Endometrial microvascular endothelial cells (primary cell): ENCODE data around the gene MRNIP. TPM values are rescaled to one million over a fixed set of nuclear protein-coding genes. Genes with fewer than 3 reads are reported as not detected.

Experiments used
- in situ Hi-C: cut with HindIII; loops from 2 replicates; pipeline ENCODE4 v1.10.0; 2017; ENCODE audit warnings: low sequenced_read_pairs, low pct_unique_long_range_greater_than_20kb; ENCODE audit errors: inconsistent ontology term
- total RNA-seq: library from RNA; depleted of rRNA; stranded (reverse); fragments of >200 nt; gene quantifications from one replicate; pipeline ENCODE4 v1.2.3, GENCODE V29; 2015; ENCODE audit errors: inconsistent ontology term

The MRNIP gene
- total RNA-seq, 1 donor from 2014 or later: 31.4 TPM

DNA sequence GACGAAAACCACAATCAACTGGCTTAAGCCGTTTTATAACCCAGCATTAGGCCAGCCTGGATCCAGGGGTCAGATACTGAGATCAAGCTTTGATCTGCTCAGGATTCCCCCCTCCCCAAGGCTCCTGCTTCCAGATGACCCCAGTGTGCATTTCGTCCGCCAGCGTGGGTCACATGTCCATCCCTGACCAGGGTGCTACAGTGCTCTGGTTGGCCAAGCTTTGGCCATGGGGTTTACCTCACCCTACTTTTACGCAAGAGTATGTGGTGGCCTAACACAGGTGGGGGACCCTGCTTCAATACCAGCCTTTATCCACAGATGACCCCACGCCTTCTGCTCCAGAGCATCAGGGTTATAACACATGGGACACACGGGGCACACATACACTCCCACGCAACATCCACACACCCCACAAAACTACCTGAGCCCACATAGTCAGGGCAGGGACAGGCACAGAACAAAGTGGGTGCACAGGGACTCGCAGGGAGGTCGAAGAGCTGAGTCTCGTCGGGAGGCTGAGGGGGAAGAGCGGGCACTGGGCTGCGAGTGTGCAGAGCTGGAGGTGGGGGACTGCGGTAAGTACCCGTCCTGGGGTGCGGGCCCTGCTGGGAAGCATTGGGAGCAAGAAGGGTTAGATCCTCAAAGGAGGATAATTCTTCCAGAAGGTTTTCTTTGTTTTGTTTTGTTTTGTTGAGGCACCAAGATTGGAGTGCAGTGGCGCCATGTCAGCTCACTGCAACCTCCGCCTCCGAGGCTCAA lies 42.9 kb downstream of the MRNIP start:
- in situ Hi-C loops: no loop called here

DNA sequence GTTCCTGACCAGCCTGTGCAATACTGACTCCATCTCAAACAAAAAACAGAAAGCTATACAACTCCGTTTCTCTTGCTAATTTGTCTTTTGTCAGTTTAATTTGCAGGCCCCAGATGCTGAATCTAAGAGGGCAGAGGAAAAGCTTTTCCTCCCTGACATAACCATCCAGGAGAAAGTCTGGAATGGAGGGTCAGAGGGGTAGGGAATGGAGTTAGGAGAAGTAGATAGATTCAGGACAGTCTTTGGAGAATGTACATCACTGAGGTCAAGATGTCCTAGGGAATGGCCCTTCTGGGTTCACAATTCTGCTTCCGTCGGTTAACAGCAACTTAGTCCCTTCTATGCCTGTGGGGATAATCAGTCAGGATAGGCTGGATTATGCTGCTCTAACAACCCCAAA lies 44.5 kb downstream of the MRNIP start:
- in situ Hi-C loops: no loop called here

DNA sequence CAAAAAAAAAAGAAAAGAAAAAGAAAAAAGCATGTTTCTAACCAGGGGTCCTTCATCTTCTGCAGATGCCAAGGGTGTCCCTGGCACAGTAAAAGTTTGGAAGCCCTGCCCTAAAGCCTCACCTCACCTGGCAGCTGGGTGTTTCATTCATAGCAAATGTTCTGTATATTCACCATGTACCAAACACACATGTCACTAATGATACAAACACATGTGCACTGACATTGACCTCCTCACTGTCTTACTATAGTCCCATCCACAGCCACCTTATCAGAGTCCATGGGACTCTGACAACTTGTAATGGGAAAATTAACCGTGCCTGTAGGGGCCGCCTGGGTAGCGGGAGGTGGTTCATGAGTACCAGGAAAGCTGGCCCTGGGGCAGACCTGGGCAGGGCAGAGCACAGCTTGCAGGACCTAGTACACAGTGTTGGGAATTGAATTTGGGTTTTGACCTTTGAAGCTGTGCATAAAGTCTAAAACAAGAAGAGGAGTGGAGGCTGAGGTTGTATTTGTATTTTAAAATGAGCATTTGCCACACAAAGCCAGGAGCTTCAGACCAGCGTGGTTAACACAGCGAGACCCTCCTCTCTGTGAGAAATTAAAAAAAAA lies 45.5 kb downstream of the MRNIP start:
- in situ Hi-C loops: no loop called here

DNA sequence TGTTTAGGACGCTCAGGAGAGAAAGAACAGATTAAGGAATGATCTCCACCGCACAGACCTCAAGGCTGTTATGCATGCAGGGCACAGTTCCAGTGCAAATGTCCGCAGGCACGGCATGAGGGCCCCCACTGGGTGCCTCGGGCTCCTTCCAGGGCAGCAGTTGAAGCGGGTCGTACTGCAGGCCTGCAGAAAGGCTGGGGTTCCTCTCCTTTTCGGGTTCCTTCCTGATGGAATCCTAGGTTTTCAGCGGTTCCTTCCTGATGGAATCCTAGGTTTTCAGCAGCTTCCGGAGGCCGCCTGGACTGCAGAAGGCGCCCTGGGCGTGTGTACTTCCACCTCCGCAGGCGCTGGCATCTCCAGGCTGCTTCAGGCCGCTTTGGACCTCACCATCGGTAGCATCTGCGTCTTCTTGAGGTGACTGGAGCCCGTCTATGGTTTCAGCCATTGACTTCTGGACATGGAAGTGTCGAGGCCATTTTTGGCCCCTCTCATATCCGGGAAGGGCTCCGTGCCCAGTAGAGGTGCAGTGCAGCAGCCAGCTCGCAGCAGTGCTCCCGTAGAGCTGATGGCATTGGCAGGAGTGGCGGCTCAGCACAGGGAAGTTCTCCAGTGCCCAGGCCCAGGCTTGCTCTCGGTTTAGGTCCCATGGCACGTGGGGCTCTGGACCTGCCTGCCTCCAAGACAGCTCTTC lies 46.3 kb downstream of the MRNIP start:
- in situ Hi-C loops: no loop called here

DNA sequence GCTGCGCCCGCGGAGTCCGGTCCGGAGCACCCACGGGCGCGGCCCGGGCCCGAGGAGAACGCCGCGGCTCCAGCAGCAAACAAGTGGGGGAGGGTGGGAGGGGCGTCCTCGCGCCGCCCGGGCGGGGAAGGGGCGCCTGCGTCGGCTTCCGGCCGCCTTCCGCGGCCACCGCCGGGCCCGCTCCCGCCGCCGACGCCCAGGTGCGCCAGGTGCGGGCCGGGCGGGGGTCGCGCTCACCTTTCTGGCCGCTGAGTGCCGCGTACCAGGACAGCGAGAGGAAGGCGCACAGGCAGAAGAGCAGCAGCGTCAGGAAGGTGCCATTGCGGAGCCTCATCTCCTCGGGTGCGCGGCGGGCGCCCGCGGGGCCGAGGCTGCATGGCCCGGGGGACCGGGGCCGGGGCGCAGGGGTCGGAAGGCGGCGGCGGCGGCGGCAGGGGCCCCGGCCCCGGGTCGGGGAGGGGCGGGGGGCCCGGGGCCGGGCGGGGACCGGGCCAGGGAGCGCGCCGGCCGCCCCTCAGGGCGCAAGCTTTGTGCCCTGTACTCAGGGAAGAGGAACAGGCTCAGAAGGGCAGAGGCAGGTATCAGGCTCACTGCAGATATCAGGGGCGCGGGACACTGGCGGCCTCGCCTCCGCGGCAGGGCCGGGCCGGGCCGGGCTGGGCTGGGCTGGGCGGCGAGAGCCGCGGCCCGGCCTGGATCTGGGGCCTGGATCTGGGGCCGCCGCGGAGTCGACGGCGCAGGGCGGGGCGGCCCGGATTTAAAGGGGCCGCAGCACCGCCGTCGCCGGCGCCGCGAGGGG lies 52.2 kb downstream of the MRNIP start, which contains the start of gene MGAT4B:
MGAT4B (minus strand) TSS at position 617 of the 799 bp plus-strand sequence; CDS start at position 334, 283 bp downstream.
- in situ Hi-C loops: no loop called here

DNA sequence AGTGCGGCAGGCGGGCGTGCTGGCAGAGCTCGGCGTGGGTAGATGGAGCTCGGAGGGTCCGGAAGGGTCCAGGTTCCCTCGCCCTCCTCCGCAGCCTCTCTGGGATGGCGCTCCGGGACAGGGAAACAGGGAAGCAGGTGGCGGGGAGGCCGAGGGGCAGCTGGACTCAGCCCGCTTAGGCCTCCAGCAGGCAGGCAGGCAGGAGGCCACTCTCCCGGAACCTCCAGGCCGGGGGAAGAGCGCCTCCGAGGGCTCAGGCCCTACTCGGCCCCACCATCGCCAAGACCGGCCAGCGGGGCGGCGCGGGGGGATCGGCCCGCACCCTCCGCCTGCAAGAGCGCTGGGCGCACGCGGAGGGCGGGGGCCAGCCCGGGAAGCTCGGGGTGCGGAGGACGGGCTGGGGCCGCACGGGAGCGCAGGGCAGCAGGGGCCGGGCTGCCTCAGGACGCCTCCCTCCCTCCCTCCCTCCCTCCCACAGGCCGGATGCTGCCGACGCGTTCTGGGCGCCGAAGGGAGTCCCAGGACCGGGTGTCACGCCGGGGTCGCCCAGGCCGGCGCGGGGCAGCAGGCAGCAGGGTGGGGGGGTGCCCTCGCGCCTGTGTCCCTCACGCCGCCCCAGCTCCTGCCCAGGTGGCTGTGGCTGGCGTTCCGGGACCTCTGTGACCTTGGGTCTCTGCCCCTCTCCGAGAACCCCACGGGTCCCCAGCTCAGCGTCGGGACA lies 52.9 kb downstream of the MRNIP start:
- in situ Hi-C loops: no loop called here

DNA sequence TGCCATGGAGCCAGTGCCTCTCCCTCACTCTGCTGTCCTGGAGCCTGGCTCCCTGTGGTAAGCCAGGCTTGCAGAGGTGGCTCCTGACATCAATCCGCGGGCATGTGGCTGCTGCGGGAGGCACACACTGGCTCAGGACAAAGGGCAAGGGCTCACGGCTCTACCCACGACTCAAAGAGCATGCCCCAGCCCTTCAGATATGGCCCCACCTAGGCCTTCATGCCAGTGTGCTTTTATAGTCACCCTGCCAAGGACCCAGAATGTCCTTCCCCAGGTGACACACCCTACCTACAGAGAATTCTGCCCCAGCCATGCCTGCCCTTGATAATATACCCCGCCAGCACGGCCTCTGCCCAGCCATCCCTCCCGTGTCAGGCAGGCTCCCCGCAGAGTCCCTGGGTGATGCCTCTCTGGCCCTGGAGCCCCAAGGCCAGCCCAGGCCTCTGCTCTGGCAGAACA lies 53.5 kb downstream of the MRNIP start:
- in situ Hi-C loops: no loop called here

DNA sequence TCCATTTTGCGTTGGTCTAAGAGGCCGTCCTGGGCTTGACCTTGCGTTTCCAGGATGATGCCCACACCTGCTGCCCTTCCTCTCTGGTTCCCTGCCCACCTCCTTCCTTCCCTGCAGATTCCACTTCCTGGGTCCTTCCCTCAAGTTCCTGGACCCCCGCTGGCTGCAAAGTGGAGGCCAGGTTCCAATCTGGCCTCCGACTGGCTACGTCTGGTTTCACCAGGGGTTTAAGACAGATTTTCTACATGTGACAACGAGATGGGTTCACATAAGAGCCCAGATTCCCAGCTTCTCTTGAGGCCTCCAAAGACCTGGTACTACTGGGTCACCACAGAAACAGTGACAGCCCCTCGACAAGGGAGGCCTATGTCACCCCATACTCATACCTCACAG lies 54.1 kb downstream of the MRNIP start:
- in situ Hi-C loops: no loop called here

DNA sequence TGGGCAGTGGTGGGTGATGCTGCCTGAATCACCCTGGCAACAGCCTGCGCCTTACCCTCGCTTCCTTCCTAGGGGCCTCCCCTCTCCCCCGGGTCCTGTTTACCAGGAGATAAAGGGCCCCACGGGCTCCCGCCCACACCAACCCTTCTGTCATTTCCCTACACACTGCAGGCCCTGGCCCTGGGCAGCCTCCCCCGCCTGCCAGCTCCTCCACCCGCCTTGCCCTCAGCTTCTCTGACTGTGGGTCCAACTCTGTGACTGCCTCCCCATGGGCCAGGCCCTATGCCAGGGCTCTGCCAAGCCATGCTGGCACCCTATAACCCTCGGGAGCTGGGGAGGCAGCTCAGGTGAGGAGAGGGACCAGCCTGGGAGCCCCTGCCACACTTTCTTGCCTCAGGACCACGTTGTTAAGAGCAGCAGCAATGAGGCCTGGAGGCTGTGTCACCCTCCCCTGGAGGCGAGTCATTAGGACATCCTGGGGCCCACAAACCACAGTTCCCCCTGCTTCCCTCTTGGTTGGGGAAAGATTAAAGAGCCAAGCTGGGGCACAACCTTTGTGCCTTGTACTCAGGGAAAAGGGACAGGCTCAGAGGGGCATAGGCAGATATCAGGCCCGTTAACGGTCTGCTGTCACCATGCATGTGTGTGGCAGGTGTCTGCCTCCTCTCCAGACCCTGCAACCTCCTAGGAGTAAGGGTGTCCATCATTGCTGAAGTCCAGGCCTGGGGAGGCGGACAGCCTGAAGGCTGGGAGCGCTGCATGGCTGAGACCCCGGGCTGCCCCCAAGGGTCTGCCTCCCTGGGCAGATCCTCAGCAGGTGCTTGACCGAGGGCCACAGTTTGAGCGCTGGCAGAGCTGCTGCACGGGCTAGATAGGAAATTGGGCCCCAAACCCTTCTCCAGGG lies 54.7 kb downstream of the MRNIP start:
- in situ Hi-C loops: no loop called here

DNA sequence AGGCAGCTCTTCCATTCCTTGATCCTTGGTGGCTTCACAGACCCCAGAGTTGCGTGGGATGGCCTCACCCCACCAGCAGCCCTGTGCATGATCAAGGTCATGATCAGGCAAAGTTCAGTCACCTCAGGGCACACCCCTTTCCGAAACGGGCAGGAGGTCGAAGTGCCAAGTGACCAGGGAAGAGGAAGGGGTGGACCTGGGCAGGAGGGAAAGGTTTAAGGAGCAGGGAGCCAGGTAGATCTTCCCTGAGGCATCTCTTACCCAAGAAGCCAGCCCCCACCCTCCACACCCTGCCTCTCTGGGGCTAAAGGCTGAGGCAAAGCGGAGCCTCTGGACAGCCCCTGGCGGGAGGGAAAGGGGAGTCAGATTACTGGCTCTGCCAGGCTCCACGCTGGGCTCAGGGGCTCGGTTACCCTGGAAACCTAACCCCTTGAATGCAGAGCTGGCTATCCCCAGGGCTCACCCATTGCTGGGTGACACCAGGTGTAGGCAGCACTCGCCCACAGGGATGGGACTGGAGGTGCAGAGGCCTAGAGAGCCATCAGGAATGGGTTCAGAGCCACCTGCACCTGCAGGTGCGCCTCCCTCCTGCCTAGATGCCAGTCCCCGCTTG lies 55.6 kb downstream of the MRNIP start:
- in situ Hi-C loops: no loop called here

DNA sequence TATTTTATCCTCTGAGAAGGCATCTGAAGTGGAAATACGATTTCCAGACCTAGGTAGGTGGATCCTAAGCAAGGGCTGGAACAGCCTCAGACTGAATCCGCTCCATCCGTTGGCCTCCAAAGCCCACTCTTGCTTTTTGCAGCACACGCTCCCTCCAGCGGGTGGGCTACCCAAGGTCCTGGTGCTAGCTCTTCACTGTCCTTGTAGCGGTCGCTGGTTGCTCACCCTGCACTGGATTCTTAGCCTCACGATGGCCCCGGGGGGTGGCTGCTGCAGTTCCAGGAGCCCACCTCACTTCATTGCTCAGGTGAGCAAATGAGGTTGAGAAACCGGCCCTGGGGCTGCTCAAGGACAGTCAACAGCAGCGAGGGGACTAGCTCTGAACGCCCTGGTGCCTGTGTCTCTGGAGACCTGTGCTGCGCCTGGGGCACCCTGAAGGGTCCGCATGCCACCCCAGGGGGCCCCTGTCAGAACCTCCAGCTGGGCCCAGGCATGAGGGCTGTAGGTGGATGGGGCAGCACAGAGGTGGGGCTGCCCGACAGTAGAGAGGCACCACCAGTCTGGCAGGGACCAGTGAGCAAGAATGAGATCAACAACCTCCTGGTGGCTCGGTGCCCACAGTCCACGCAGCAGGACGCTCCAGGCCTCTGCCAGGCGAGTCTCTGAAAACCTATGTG lies 56.3 kb downstream of the MRNIP start:
- in situ Hi-C loops: no loop called here

DNA sequence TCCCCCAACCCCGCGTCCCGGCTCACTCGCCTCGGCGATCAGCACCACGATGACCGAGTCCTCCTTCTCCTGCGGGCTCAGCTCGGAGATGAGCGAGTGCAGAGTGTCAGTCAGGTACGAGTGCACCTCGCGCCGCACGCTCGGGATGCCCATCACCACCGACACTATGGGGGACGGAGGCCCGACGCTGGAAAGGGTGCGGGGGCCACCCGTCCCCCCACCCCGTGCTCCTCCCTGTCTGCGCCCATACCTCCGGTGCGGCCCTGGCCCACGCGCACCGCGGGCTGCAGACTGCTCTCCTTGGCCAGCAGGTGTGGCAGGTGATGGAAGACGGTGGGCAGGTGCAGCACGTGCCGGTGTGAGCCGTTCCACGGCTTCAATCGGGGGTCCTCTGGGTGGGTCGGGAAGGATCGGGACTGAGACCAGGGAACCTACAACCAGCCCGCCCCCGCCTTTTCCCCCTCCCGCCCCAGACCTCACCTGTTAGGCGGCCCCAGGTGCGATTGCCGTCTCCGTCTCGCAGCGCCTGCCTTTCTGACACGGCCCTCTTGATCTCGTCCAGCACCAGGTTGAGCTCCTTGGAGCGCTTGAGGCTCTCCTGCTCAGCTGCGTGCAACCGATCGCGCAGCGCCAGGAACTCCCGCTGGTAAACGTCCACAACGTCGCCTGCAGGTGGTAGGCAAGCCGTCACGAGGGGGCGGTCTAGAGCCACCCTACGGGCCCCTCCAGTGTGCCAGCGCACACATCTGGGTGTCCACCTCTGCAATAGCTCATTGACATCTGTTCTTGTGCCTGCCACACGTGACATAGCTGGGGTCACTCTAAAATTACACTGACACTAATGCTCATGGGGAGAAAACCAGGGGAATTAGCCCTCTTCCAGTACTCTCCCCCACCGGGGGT lies 57.1 kb downstream of the MRNIP start:
- in situ Hi-C loops: no loop called here

DNA sequence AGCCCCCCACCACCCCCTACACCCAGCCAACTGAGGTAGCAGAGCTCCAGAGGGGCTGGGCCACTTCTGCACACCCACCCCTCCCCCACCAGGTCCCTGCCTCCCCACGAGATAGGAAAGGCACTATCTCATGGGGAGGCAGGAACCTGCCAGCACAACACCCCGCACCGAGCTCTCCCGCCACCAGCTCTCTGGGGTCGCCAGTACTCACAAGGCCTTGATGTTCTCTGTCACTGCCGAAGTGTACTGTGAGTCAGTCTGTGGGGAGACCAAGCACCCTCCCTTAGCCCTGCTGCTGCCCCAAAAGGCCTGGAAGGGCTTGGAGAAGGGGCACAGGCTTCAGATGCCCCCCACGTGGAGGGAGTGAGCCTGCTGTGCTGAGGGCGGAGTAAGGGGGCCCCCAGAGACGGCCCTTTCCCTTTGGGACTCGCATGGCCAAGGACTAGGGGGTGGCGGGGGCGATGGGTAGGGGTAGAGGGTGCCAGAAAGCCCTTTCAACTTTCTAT lies 57.9 kb downstream of the MRNIP start:
- in situ Hi-C loops: no loop called here

DNA sequence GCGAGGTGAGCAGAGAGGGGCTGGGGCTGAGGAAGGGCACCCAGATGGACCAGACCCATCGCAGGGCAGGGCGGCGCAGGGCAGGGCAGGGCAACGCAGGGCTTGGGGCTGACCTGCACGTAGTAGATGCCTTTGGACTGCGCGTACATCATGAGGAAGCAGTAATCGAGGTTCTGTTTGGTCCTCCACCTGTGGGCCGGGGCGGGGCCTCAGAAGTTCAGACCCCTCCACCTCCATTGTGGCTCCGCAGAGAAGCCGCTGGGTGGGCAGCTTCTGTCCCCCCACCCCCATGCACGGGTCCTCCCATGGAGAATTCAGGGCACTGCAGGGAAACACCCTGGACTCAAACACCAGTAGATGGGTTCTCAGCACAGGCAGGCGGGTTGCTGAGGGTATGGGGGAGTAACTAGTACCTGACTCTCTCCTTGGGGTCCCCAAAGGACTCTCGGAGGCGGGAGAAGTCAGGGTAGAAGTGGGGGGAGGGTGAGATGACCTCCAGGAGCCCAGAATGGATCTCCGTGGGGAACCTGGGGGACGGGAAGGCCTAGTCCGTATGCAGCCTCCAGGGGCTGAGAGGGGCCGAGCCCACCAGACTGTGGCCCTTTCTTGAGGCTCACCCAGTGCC lies 58.4 kb downstream of the MRNIP start:
- in situ Hi-C loops: no loop called here

DNA sequence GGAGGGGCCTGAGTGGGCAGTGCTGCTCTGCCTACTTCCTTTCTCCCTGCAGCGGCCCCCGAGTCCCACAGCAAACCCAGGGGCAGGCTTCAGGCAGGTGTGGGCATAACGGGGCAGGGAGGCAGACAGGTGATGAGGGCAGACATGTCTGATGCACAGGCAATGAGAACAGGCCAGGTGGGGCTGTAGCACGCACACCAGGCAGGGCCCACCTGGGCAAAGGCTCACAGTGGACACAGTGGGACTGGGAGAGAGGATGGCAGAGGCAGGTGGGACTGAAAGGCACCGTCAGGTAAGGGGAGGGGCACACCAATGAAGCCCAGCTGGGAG lies 59.0 kb downstream of the MRNIP start:
- in situ Hi-C loops: no loop called here
